GM18511 (cell line): ENCODE data around the gene GHR.

Experiments used
- ATAC-seq: cut with Tn5 transposase; IDR thresholded peaks from one replicate; pipeline ENCODE4 v1.9.1; 2021; ENCODE audit warnings: mild to moderate bottlenecking, moderate library complexity; ENCODE audit not compliant: unreplicated experiment

The GHR gene

GRCh38 chr5:42514754-42515153 lies 91.5 kb downstream of the GHR start:
- ATAC-seq: no peak

GRCh38 chr5:42515504-42515903 lies 92.3 kb downstream of the GHR start:
- ATAC-seq: no peak

- ATAC-seq: no peak
These were observed 93.2 kb downstream of the GHR start for GRCh38 chr5:42516282-42517042.

GRCh38 chr5:42517164-42517563 lies 93.9 kb downstream of the GHR start:
- no peak for ATAC-seq

- ATAC-seq: no peak
These were observed 95.5 kb downstream of the GHR start for GRCh38 chr5:42518595-42519221.

- no peak for ATAC-seq
These were observed 97.0 kb downstream of the GHR start for GRCh38 chr5:42520203-42520602.

GRCh38 chr5:42520957-42521356 lies 97.7 kb downstream of the GHR start:
- no peak for ATAC-seq

GRCh38 chr5:42521406-42521805 lies 98.2 kb downstream of the GHR start:
- ATAC-seq: no peak

- ATAC-seq: no peak
These were observed 99.5 kb downstream of the GHR start for GRCh38 chr5:42522783-42523182.

GRCh38 chr5:42526179-42526578 lies 102.9 kb downstream of the GHR start:
- ATAC-seq: no peak

GRCh38 chr5:42531611-42532010 lies 108.4 kb downstream of the GHR start:
- ATAC-seq: no peak

GRCh38 chr5:42542106-42542505 lies 118.9 kb downstream of the GHR start:
- ATAC-seq: no peak

GRCh38 chr5:42543774-42544173 lies 120.5 kb downstream of the GHR start:
- no peak for ATAC-seq

GRCh38 chr5:42545038-42545437 lies 121.8 kb downstream of the GHR start:
- ATAC-seq: no peak

GRCh38 chr5:42547141-42547540 lies 123.9 kb downstream of the GHR start:
- no peak for ATAC-seq

- no peak for ATAC-seq
These were observed 124.7 kb downstream of the GHR start for GRCh38 chr5:42547894-42548293.

- no peak for ATAC-seq
These were observed 129.4 kb downstream of the GHR start for GRCh38 chr5:42552597-42552996.

GRCh38 chr5:42553461-42553860 lies 130.2 kb downstream of the GHR start:
- ATAC-seq: no peak

GRCh38 chr5:42555010-42555409 lies 131.8 kb downstream of the GHR start:
- no peak for ATAC-seq

GRCh38 chr5:42555797-42556196 lies 132.6 kb downstream of the GHR start:
- ATAC-seq: no peak

GRCh38 chr5:42557689-42558088 lies 134.4 kb downstream of the GHR start:
- ATAC-seq: no peak

- no peak for ATAC-seq
These were observed 138.4 kb downstream of the GHR start for GRCh38 chr5:42561656-42562055.
